Activated naive CD8-positive, alpha-beta T cell (primary cell): Measurements from ENCODE around the gene HOXB7.

Source experiments
- H3K27ac Mint-ChIP-seq: one replicate; pipeline ENCODE4 v1.8.0; 2021; ENCODE audit warnings: mixed read lengths
- H3K27me3 Mint-ChIP-seq: one replicate; pipeline ENCODE4 v1.8.0; 2021; ENCODE audit warnings: mixed read lengths
- H3K36me3 Mint-ChIP-seq: one replicate; pipeline ENCODE4 v1.8.0; 2021; ENCODE audit warnings: mixed read lengths
- H3K4me1 Mint-ChIP-seq: one replicate; pipeline ENCODE4 v1.8.0; 2021; ENCODE audit warnings: low read depth, mixed read lengths
- H3K4me3 Mint-ChIP-seq: one replicate; pipeline ENCODE4 v1.8.0; 2021; ENCODE audit warnings: mild to moderate bottlenecking, mixed read lengths
- H3K9me3 Mint-ChIP-seq: one replicate; pipeline ENCODE4 v1.8.0; 2021; ENCODE audit warnings: low read depth, mixed read lengths

HOXB7 gene

GRCh38 chr17:48600244-48601098 is 10.3 kb downstream of the HOXB7 start:
- Mint-ChIP-seq H3K4me3 (no peak overlapping the region), H3K9me3 (no peaks in the 10 kb centered on the region)

DNA sequence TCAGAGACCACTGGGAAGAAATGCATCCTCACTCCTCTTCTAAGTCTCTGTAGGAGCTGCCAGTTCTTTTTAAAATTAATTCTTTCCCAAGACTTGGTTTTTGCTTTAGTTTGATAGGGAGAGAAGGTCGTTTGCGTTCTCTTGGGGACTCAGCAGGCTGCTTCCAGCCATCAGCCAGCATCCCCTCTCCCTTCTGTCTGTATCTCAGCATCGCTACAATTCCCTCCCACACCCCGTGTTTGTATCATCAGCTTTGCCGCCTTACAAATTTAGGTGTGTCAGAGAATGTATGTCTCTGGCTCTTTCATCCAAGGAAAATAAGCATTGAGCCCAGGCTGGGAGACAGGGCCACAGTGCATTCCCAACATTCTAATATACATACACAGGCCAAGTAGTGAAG is 11.5 kb downstream of the HOXB7 start:
- Mint-ChIP-seq H3K27me3 (peaks cover 57% of the 10 kb centered on the region), H3K4me1 (peaks cover 26% of the 10 kb centered on the region), H3K36me3 (no peaks in the 10 kb centered on the region), H3K4me3 (no peak overlapping the region), H3K9me3 (no peaks in the 10 kb centered on the region), H3K27ac (no peak overlapping the region)

More at GRCh38 chr17:48600244-48601098, 10.3 kb downstream of the HOXB7 start:
- H3K4me1 Mint-ChIP-seq, result peaks cover 26% of the 10 kb centered on the region
- no peak overlapping the region for H3K27ac Mint-ChIP-seq
- H3K27me3 Mint-ChIP-seq, result peaks cover 59% of the 10 kb centered on the region
- no peaks in the 10 kb centered on the region for H3K36me3 Mint-ChIP-seq

DNA sequence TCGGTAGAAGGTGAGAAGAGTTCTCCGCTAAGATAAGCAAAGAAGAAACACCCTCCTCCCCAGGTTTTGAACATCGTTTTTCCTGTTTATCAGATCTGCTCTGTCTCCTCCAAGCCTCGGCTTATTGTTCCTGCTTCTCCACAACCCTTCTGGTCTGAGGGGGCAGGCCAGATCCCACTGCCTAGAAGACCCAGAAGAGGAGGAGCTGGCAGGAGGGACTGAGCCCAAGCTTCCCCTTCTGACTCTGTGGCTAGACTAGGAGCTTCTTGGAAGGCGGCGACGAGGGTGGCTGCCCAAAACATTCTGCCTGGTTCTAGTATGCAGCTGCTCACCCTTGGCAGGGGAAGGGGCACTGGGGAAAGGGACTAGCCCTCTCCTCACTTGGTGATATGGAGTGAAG is 12.1 kb downstream of the HOXB7 start:
- no peak overlapping the region for H3K27ac Mint-ChIP-seq
- H3K36me3 Mint-ChIP-seq, result no peaks in the 10 kb centered on the region
- H3K4me3 Mint-ChIP-seq, result peak overlapping the region; percentile 88
- peaks cover 58% of the 10 kb centered on the region for H3K27me3 Mint-ChIP-seq
- H3K9me3 Mint-ChIP-seq, result no peaks in the 10 kb centered on the region
- peaks cover 30% of the 10 kb centered on the region for H3K4me1 Mint-ChIP-seq

- Mint-ChIP-seq H3K4me1 (peaks cover 37% of the 10 kb centered on the region), H3K27ac (no peak overlapping the region), H3K9me3 (no peaks in the 10 kb centered on the region), H3K36me3 (no peaks in the 10 kb centered on the region), H3K4me3 (peak overlapping the region; percentile 88), H3K27me3 (peaks cover 51% of the 10 kb centered on the region)
Observed at GRCh38 chr17:48597778-48598631, 12.8 kb downstream of the HOXB7 start.

- peak overlapping the region; percentile 88 for H3K4me3 Mint-ChIP-seq
- peaks cover 52% of the 10 kb centered on the region for H3K27me3 Mint-ChIP-seq
- H3K4me1 Mint-ChIP-seq, result peaks cover 42% of the 10 kb centered on the region
- no peaks in the 10 kb centered on the region for H3K36me3 Mint-ChIP-seq
- H3K27ac Mint-ChIP-seq, result no peak overlapping the region
- no peaks in the 10 kb centered on the region for H3K9me3 Mint-ChIP-seq
Observed at GRCh38 chr17:48597528-48597777, 13.4 kb downstream of the HOXB7 start.

DNA sequence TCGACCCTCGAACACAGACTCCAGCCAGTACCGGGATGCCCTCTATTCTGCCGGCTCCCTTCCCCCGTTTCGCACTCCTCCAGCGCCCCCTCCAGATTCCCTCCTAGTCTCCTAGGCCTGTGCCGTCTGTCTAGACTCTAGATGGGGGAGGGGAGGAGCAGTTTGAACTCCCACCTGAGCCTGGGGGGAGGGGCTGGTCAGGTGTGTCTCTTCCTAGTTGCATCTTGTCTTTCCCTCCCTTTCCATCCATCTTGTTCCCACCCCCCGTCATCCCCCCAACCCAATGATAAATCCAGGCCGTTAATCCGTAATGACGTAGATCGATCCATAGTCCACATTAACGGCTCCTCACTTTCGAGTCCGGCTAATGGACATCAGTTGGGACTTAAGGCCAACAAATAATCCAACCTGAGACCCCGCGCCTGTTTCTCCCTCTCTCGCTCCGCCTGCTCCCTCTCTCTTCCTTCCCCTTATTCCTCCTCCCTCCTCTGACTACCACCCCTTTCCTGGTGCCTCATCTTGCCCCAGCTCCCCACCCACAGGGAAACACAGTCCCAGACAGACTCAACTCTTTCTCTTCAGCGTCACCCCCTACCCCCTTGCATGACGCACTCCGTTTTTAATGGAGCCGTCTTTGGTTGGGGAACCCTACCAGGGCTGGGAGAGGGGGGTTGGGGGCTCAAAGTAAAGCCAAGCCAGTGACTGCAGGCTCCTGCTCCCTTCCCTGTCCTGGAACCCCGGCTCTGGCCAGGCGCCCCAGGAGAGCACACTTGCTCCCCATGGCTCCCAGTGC is 13.9 kb downstream of the HOXB7 start:
- peaks cover 43% of the 10 kb centered on the region for H3K4me1 Mint-ChIP-seq
- H3K9me3 Mint-ChIP-seq, result no peaks in the 10 kb centered on the region
- peaks cover 51% of the 10 kb centered on the region for H3K27me3 Mint-ChIP-seq
- H3K36me3 Mint-ChIP-seq, result no peaks in the 10 kb centered on the region
- H3K4me3 Mint-ChIP-seq, result peak overlapping the region; percentile 88
- no peak overlapping the region for H3K27ac Mint-ChIP-seq

DNA sequence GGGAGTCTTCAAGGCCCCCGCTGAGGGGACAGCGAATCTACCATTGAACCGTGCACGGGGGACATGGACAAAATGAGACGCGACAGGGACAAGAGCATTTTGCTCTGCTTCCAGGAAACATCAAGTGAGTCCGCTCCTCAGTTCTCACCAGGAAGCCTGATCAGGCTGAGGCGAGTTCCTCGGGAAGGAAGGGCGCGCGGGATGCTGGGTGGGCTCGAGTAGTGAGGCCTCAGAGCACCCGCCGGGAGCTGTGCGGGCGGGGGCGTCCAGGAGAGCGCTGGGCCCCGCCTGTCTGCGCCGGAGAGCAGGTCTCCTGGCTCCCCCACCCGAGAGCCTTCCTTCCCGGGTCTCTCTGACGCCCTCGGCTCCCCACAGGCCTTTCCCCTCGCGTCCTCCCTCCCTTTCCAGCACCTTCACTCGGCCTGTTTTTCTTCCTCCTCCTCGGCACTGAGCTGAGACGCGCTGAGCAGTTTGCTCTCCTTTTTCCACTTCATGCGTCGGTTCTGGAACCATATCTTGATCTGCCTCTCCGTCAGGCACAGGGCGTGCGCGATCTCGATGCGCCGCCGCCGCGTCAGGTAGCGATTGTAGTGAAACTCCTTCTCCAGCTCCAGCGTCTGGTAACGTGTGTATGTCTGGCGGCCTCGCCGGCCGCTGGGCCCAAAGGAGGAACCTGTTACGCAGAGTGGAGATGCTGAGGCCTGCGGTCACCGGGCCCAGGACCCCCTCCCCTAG is 14.7 kb downstream of the HOXB7 start:
- H3K27me3 Mint-ChIP-seq, result peaks cover 57% of the 10 kb centered on the region
- H3K27ac Mint-ChIP-seq, result no peak overlapping the region
- H3K36me3 Mint-ChIP-seq, result no peaks in the 10 kb centered on the region
- H3K4me1 Mint-ChIP-seq, result peaks cover 43% of the 10 kb centered on the region
- no peaks in the 10 kb centered on the region for H3K9me3 Mint-ChIP-seq
- peak overlapping the region; percentile 88 for H3K4me3 Mint-ChIP-seq

GRCh38 chr17:48595278-48595999 is 15.4 kb downstream of the HOXB7 start:
- Mint-ChIP-seq H3K4me3 (peak overlapping the region; percentile 40), H3K4me1 (peaks cover 43% of the 10 kb centered on the region), H3K27ac (no peak overlapping the region), H3K27me3 (peaks cover 58% of the 10 kb centered on the region), H3K9me3 (no peaks in the 10 kb centered on the region), H3K36me3 (no peaks in the 10 kb centered on the region)

DNA sequence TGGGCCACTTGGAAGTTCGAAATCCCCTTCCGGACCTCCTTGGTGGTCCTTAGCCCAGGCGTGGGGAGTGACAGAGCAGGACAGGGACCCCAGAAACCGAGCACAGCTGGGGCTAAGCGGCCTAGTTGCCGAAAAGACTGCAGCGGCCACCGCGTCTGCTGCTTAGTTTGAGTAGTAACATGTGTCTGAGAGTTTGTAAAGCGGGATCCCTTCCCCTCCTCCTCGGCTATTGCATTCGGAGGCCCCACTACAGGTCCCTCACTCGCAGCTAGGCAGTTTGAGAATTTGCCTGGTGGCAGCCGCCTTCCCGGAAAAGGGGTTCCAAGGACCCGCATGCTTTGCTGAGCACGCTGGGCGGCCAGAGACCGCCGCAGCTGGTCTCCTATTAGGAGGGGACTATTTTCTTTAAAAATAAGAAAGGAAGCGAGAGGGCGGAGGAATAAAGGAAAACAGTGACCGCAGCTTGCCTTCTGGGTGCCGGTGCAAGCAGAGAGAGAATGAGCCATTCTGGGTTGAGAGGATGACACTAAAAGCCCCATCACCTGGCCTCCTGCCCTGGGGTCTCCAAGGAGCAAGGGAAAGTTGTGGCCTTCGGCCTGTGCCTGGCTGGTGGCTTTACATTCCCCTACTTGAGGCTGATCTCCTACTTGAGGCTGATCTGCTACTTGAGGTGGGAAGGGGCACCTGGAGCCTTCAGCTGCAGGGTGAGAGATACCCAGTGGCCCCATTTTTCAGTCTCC is 16.1 kb downstream of the HOXB7 start:
- Mint-ChIP-seq H3K4me1 (peaks cover 44% of the 10 kb centered on the region), H3K9me3 (no peaks in the 10 kb centered on the region), H3K27me3 (peaks cover 54% of the 10 kb centered on the region), H3K36me3 (no peaks in the 10 kb centered on the region), H3K4me3 (peak overlapping the region; percentile 3), H3K27ac (no peak overlapping the region)

DNA sequence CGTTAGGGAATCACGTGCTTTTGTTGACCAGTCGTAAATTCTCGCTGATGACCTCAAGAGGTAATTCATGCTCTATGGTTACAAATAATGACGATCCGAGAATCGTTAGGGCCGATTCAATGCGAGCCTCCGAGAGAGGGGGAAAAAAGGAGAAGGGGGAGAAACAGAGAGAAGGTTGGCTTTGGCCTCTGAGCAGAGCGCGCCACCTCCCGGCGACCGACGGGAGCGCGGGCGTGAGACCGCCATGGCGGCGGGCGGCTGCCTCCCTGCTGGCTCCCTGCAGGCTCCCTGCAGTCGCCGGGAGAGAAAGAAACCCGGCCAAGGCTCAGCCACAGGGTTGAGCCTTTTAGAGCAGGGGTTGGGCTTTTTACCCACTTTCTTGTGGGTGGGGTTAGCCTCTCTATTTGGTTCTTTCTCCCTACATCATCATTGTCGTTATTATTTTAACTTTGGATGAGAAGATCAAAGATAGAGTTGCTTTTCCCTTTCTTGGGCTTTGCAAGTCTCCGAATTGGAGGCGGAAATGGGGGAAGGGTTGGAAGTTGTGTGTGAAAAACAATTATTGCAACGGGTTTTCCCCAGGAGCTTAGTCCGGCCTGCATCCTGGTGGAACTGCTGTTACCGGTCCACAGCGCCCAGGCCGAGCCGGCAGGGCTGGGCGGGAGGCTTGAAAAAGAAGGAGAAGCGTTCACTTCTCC is 16.8 kb downstream of the HOXB7 start:
- no peaks in the 10 kb centered on the region for H3K36me3 Mint-ChIP-seq
- H3K27me3 Mint-ChIP-seq, result peaks cover 52% of the 10 kb centered on the region
- H3K4me1 Mint-ChIP-seq, result peaks cover 45% of the 10 kb centered on the region
- no peak overlapping the region for H3K27ac Mint-ChIP-seq
- peak overlapping the region; percentile 85 for H3K4me3 Mint-ChIP-seq
- no peaks in the 10 kb centered on the region for H3K9me3 Mint-ChIP-seq

- H3K27me3 Mint-ChIP-seq, result peaks cover 52% of the 10 kb centered on the region
- peak within 1 kb of the TSS; percentile 85 for H3K4me3 Mint-ChIP-seq
- H3K9me3 Mint-ChIP-seq, result no peaks in the 10 kb centered on the region
- H3K27ac Mint-ChIP-seq, result no peak within 1 kb of the TSS
- H3K4me1 Mint-ChIP-seq, result peaks cover 39% of the 10 kb centered on the region
- H3K36me3 Mint-ChIP-seq, result no peaks in the 10 kb centered on the region
Observed at GRCh38 chr17:48593126-48593829, 17.5 kb downstream of the HOXB7 start, which contains the start of gene HOXB5. HOXB5 (minus strand) TSS chr17:48593779; CDS start chr17:48593682, 97 bp downstream.

DNA sequence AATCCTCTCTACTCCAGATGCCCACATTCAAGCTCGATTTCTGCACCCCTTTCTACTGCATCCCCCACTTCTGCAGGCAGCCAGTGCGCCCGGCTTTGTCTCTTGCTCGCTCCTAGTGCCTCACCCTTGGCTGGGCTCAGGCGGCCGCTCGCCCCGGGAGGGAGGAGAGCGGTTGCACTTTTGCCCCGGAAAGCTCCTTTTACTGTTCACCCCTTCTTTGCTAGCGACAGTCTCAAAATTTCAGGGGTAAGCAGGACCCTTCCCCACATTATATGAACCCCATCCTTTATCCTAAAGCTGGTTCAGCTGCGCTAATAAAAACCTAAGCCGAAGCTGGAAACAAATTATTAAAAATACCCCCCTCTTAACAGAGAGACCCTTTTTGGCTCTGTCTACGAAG is 18.2 kb downstream of the HOXB7 start:
- H3K27me3 Mint-ChIP-seq, result peaks cover 51% of the 10 kb centered on the region
- H3K36me3 Mint-ChIP-seq, result no peaks in the 10 kb centered on the region
- H3K27ac Mint-ChIP-seq, result no peak overlapping the region
- H3K4me1 Mint-ChIP-seq, result peaks cover 33% of the 10 kb centered on the region
- no peaks in the 10 kb centered on the region for H3K9me3 Mint-ChIP-seq
- H3K4me3 Mint-ChIP-seq, result peak overlapping the region; percentile 85
